Neural progenitor cell (in vitro differentiated cells): Measurements from ENCODE around the gene HTR7.
A peak's percentile ranks its signal among the peaks of the same experiment; 100 is the strongest.
"Not testable (repeated sequence)": the region's sequence is repeated elsewhere in the genome, so short reads cannot be mapped to it uniquely, and the experiment has no call there.

Experiments used
- EZH2 ChIP-seq: fragments of 200-600 bp; sonication (generic); IDR thresholded peaks from 2 replicates; pipeline ENCODE4 v1.6.1; 2017; ENCODE audit warnings: antibody characterized with exemption, mild to moderate bottlenecking, moderate library complexity
- EZH2phosphoT487 ChIP-seq: fragments of 200-600 bp; sonication (generic); IDR thresholded peaks from 2 replicates; pipeline ENCODE4 v1.6.1; 2017; ENCODE audit warnings: antibody characterized with exemption
- TF ChIP-seq, protein P1 (sequence below): fragments of 200-600 bp; sonication (generic); IDR thresholded peaks from 2 replicates; pipeline ENCODE4 v1.5.1; 2017; ENCODE audit warnings: antibody characterized with exemption, mild to moderate bottlenecking

DNA sequence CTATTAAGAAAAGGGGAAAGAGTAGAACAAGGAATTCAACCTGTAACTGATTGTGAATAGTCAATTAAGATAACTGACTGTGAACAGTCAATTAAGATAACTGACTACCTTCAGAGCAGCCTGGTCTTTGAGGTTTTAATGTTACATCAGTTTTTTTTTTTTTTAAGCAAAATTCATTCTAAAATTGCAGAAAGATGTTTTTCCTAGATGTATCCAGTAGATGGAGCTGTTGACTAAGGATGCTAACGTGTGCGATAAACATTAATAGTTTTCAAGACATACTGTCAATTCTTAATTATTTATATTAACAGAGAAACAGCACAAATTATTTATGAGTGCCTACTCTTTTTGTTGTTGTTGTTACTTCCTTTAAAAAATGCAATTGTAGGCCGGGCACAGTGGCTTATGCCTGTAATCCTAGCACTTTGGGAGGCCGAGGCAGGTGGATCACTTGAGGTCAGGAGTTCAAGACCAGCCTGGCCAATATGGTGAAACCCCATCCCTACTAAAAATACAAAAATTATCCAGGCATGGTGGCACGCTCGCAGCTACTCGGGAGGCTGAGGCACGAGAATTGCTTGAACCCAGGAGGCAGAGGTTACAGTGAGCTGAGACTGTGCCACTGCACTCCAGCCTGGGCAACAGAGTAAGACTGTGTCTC lies 22.4 kb upstream of the HTR7 start:
- TF ChIP-seq, protein P1, sequence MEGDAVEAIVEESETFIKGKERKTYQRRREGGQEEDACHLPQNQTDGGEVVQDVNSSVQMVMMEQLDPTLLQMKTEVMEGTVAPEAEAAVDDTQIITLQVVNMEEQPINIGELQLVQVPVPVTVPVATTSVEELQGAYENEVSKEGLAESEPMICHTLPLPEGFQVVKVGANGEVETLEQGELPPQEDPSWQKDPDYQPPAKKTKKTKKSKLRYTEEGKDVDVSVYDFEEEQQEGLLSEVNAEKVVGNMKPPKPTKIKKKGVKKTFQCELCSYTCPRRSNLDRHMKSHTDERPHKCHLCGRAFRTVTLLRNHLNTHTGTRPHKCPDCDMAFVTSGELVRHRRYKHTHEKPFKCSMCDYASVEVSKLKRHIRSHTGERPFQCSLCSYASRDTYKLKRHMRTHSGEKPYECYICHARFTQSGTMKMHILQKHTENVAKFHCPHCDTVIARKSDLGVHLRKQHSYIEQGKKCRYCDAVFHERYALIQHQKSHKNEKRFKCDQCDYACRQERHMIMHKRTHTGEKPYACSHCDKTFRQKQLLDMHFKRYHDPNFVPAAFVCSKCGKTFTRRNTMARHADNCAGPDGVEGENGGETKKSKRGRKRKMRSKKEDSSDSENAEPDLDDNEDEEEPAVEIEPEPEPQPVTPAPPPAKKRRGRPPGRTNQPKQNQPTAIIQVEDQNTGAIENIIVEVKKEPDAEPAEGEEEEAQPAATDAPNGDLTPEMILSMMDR, result peak; percentile 72
- not testable (repeated sequence) for TF ChIP-seq EZH2, EZH2phosphoT487
